ENCODE results near the gene UGT8. TPM values are rescaled to one million over a fixed set of nuclear protein-coding genes. Genes with fewer than 3 reads are reported as not detected.

The UGT8 gene
- total RNA-seq, 4 donors from 2014 or later: 0.11 to 0.16 (median 0.15) TPM; not detected in 1

GRCh38 chr4:114562176-114562904, 36.3 kb upstream of the UGT8 start:
- Histone ChIP-seq H3K4me1 (no peaks in the 10 kb centered on the region), H3K27me3 (no peaks in the 10 kb centered on the region), H3K4me3 (no peak overlapping the region), H3K9me3 (no peaks in the 10 kb centered on the region), H3K27ac (no peak overlapping the region), H3K36me3 (no peaks in the 10 kb centered on the region)
- DNase-seq: no peak
- in situ Hi-C loops (cut with MboI; ENCODE audit: low sequenced_read_pairs in 4 of 4): no loop called here
- TF ChIP-seq POLR2A (IDR thresholded peaks at IDR 0.05) (no peak), CTCF (IDR thresholded peaks at IDR 0.05 in 4 of 5, conservative IDR thresholded peaks at IDR 0.05 in 1 of 5) (no peak)
- no peak for ATAC-seq
- intact Hi-C loops (cut with DNase I; ENCODE audit: low total_unique reads): no loop called here

- Histone ChIP-seq H3K4me1 (no peaks in the 10 kb centered on the region), H3K36me3 (no peaks in the 10 kb centered on the region), H3K9me3 (no peaks in the 10 kb centered on the region), H3K27me3 (no peaks in the 10 kb centered on the region), H3K27ac (no peak overlapping the region), H3K4me3 (no peak overlapping the region)
- ATAC-seq: no peak
- TF ChIP-seq POLR2A (IDR thresholded peaks at IDR 0.05): no peak
- TF ChIP-seq CTCF (IDR thresholded peaks at IDR 0.05 in 4 of 5, conservative IDR thresholded peaks at IDR 0.05 in 1 of 5): no peak
- intact Hi-C loops (cut with DNase I; ENCODE audit: low total_unique reads) (no loop called here), in situ Hi-C loops (cut with MboI; ENCODE audit: low sequenced_read_pairs in 4 of 4) (no loop called here)
- DNase-seq: no peak
Observed at GRCh38 chr4:114563536-114564315, 34.9 kb upstream of the UGT8 start.

GRCh38 chr4:114577386-114577785, 21.2 kb upstream of the UGT8 start:
- in situ Hi-C loops (cut with MboI; ENCODE audit: low sequenced_read_pairs in 4 of 4): no loop called here
- Histone ChIP-seq H3K4me1 (no peaks in the 10 kb centered on the region), H3K9me3 (no peaks in the 10 kb centered on the region), H3K36me3 (no peaks in the 10 kb centered on the region), H3K27ac (no peak overlapping the region), H3K4me3 (no peak overlapping the region), H3K27me3 (no peaks in the 10 kb centered on the region)
- ATAC-seq: no peak
- intact Hi-C loops (cut with DNase I; ENCODE audit: low total_unique reads): no loop called here
- DNase-seq: no peak
- TF ChIP-seq POLR2A (IDR thresholded peaks at IDR 0.05) (no peak), CTCF (IDR thresholded peaks at IDR 0.05 in 4 of 5, conservative IDR thresholded peaks at IDR 0.05 in 1 of 5) (no peak)

GRCh38 chr4:114582621-114583020, 16.0 kb upstream of the UGT8 start:
- Histone ChIP-seq H3K27ac (no peak overlapping the region), H3K36me3 (no peaks in the 10 kb centered on the region), H3K27me3 (no peaks in the 10 kb centered on the region), H3K9me3 (no peaks in the 10 kb centered on the region), H3K4me1 (no peaks in the 10 kb centered on the region), H3K4me3 (no peak overlapping the region)
- in situ Hi-C loops (cut with MboI; ENCODE audit: low sequenced_read_pairs in 4 of 4): no loop called here
- intact Hi-C loops (cut with DNase I; ENCODE audit: low total_unique reads): no loop called here
- ATAC-seq (no peak), DNase-seq (no peak)
- TF ChIP-seq POLR2A (IDR thresholded peaks at IDR 0.05): no peak
- no peak for TF ChIP-seq CTCF (IDR thresholded peaks at IDR 0.05 in 4 of 5, conservative IDR thresholded peaks at IDR 0.05 in 1 of 5)
